ENCODE data around the gene ZNF480. TPM values are rescaled to one million over a fixed set of nuclear protein-coding genes. Genes with fewer than 3 reads are reported as not detected.
A peak's percentile ranks its signal among the peaks of the same experiment; 100 is the strongest.
"Not testable (repeated sequence)": the region's sequence is repeated elsewhere in the genome, so short reads cannot be mapped to it uniquely, and the experiment has no call there.

The ZNF480 gene
- total and polyA plus RNA-seq, 5 donors from 2014 or later: 7.0 to 20.5 (median 15.1) TPM

GRCh38 chr19:52274191-52274590, 22.8 kb upstream of the ZNF480 start:
- Mint-ChIP-seq H3K27me3 (no peaks in the 10 kb centered on the region), H3K4me3 (peak overlapping the region in 2 of 4 donors; percentile 66 to 74), H3K4me1 (peaks cover 6 to 79% (median 33%) of the 10 kb centered on the region in 4 donors), H3K9me3 (peaks cover 2 to 58% (median 26%) of the 10 kb centered on the region in 7 donors), H3K36me3 (peaks cover 69% of the 10 kb centered on the region), H3K27ac (no peak overlapping the region)
- Histone ChIP-seq H3K27ac (ENCODE audit: insufficient read depth, low read length, poor library complexity, severe bottlenecking) (no peak overlapping the region), H3K27me3 (ENCODE audit: control insufficient read depth, insufficient read depth, low read length) (no peaks in the 10 kb centered on the region), H3K36me3 (ENCODE audit: control insufficient read depth, insufficient read depth, low read length) (peaks cover 46% of the 10 kb centered on the region), H3K9me3 (ENCODE audit: control insufficient read depth in 2 of 2, low read length in 2 of 2) (peaks cover 32 to 73% of the 10 kb centered on the region in 2 experiments), H3K4me1 (ENCODE audit: control insufficient read depth, insufficient read depth, low read length, poor library complexity, severe bottlenecking) (peaks cover 15% of the 10 kb centered on the region), H3K4me3 (ENCODE audit: low read depth, low read length) (no peak overlapping the region)
- ATAC-seq (ENCODE audit: low read depth in 2 of 2) (no peak), DNase-seq (no peak)

GRCh38 chr19:52275988-52276387, 21.0 kb upstream of the ZNF480 start:
- DNase-seq: no peak
- H3K4me3 ChIP-seq (ENCODE audit: low read depth, low read length): peak overlapping the region; percentile 26
- H3K4me3 Mint-ChIP-seq: no peak overlapping the region
- no peak for ATAC-seq (ENCODE audit: low read depth in 2 of 2)
- H3K9me3 Mint-ChIP-seq: peaks cover 2 to 65% (median 27%) of the 10 kb centered on the region in 7 donors
- H3K27me3 Mint-ChIP-seq: no peaks in the 10 kb centered on the region
- H3K27me3 ChIP-seq (ENCODE audit: control insufficient read depth, insufficient read depth, low read length): no peaks in the 10 kb centered on the region
- H3K27ac ChIP-seq (ENCODE audit: insufficient read depth, low read length, poor library complexity, severe bottlenecking): no peak overlapping the region
- H3K4me1 Mint-ChIP-seq: peaks cover 0 to 68% (median 22%) of the 10 kb centered on the region in 4 donors
- peaks cover 56% of the 10 kb centered on the region for H3K36me3 ChIP-seq (ENCODE audit: control insufficient read depth, insufficient read depth, low read length)
- no peak overlapping the region for H3K27ac Mint-ChIP-seq
- peaks cover 62% of the 10 kb centered on the region for H3K36me3 Mint-ChIP-seq
- peaks cover 6% of the 10 kb centered on the region for H3K4me1 ChIP-seq (ENCODE audit: control insufficient read depth, insufficient read depth, low read length, poor library complexity, severe bottlenecking)
- H3K9me3 ChIP-seq (ENCODE audit: control insufficient read depth in 2 of 2, low read length in 2 of 2): peaks cover 43 to 84% of the 10 kb centered on the region in 2 experiments

GRCh38 chr19:52277471-52277870, 19.5 kb upstream of the ZNF480 start:
- Mint-ChIP-seq H3K4me3 (no peak overlapping the region), H3K27me3 (no peaks in the 10 kb centered on the region), H3K27ac (peak overlapping the region in 1 of 3 donors; percentile 60), H3K4me1 (peaks cover 0 to 61% (median 16%) of the 10 kb centered on the region in 4 donors), H3K36me3 (peaks cover 64% of the 10 kb centered on the region), H3K9me3 (peaks cover 3 to 72% (median 31%) of the 10 kb centered on the region in 7 donors)
- H3K27ac ChIP-seq (ENCODE audit: insufficient read depth, low read length, poor library complexity, severe bottlenecking): no peak overlapping the region
- no peak overlapping the region for H3K4me3 ChIP-seq (ENCODE audit: low read depth, low read length)
- H3K9me3 ChIP-seq (ENCODE audit: control insufficient read depth in 2 of 2, low read length in 2 of 2): peaks cover 54 to 93% of the 10 kb centered on the region in 2 experiments
- H3K4me1 ChIP-seq (ENCODE audit: control insufficient read depth, insufficient read depth, low read length, poor library complexity, severe bottlenecking): no peaks in the 10 kb centered on the region
- H3K27me3 ChIP-seq (ENCODE audit: control insufficient read depth, insufficient read depth, low read length): no peaks in the 10 kb centered on the region
- no peak for ATAC-seq (ENCODE audit: low read depth in 2 of 2)
- peaks cover 62% of the 10 kb centered on the region for H3K36me3 ChIP-seq (ENCODE audit: control insufficient read depth, insufficient read depth, low read length)
- no peak for DNase-seq

- Histone ChIP-seq H3K36me3 (ENCODE audit: control insufficient read depth, insufficient read depth, low read length) (peaks cover 84% of the 10 kb centered on the region), H3K9me3 (ENCODE audit: control insufficient read depth in 2 of 2, low read length in 2 of 2) (peaks cover 74 to 95% of the 10 kb centered on the region in 2 experiments), H3K4me3 (ENCODE audit: low read depth, low read length) (no peak overlapping the region), H3K27me3 (ENCODE audit: control insufficient read depth, insufficient read depth, low read length) (no peaks in the 10 kb centered on the region), H3K27ac (ENCODE audit: insufficient read depth, low read length, poor library complexity, severe bottlenecking) (no peak overlapping the region), H3K4me1 (ENCODE audit: control insufficient read depth, insufficient read depth, low read length, poor library complexity, severe bottlenecking) (no peaks in the 10 kb centered on the region)
- peaks cover 1 to 77% (median 25%) of the 10 kb centered on the region in 7 donors for H3K9me3 Mint-ChIP-seq
- no peak overlapping the region for H3K4me3 Mint-ChIP-seq
- DNase-seq: no peak
- ATAC-seq (ENCODE audit: low read depth in 2 of 2): no peak
- peaks cover 81% of the 10 kb centered on the region for H3K36me3 Mint-ChIP-seq
- H3K27ac Mint-ChIP-seq: no peak overlapping the region
- peaks cover 0 to 6% (median 2%) of the 10 kb centered on the region in 4 donors for H3K4me1 Mint-ChIP-seq
- no peaks in the 10 kb centered on the region for H3K27me3 Mint-ChIP-seq
These were observed 10.7 kb upstream of the ZNF480 start for GRCh38 chr19:52286256-52286655.

GRCh38 chr19:52291781-52292180, 5.2 kb upstream of the ZNF480 start:
- ATAC-seq (ENCODE audit: low read depth in 2 of 2) (no peak), DNase-seq (no peak)
- Mint-ChIP-seq H3K9me3 (peaks cover 2 to 62% (median 26%) of the 10 kb centered on the region in 7 donors), H3K4me3 (peak overlapping the region in 1 of 4 donors; percentile 70), H3K4me1 (peaks cover 2 to 9% (median 6%) of the 10 kb centered on the region in 4 donors), H3K36me3 (peaks cover 39% of the 10 kb centered on the region), H3K27ac (no peak overlapping the region), H3K27me3 (no peaks in the 10 kb centered on the region)
- no peaks in the 10 kb centered on the region for H3K27me3 ChIP-seq (ENCODE audit: control insufficient read depth, insufficient read depth, low read length)
- peaks cover 33% of the 10 kb centered on the region for H3K36me3 ChIP-seq (ENCODE audit: control insufficient read depth, insufficient read depth, low read length)
- no peaks in the 10 kb centered on the region for H3K4me1 ChIP-seq (ENCODE audit: control insufficient read depth, insufficient read depth, low read length, poor library complexity, severe bottlenecking)
- H3K4me3 ChIP-seq (ENCODE audit: low read depth, low read length): no peak overlapping the region
- peaks cover 41 to 73% of the 10 kb centered on the region in 2 experiments for H3K9me3 ChIP-seq (ENCODE audit: control insufficient read depth in 2 of 2, low read length in 2 of 2)
- no peak overlapping the region for H3K27ac ChIP-seq (ENCODE audit: insufficient read depth, low read length, poor library complexity, severe bottlenecking)

- Mint-ChIP-seq H3K36me3 (peaks cover 38% of the 10 kb centered on the region), H3K9me3 (peaks cover 4 to 54% (median 26%) of the 10 kb centered on the region in 7 donors), H3K4me1 (peaks cover 7 to 16% (median 12%) of the 10 kb centered on the region in 4 donors), H3K4me3 (peak overlapping the region in 1 of 4 donors; percentile 27)
- Histone ChIP-seq H3K36me3 (ENCODE audit: control insufficient read depth, insufficient read depth, low read length) (peaks cover 31% of the 10 kb centered on the region), H3K9me3 (ENCODE audit: control insufficient read depth in 2 of 2, low read length in 2 of 2) (peaks cover 35 to 61% of the 10 kb centered on the region in 2 experiments)
- H3K27ac ChIP-seq (ENCODE audit: insufficient read depth, low read length, poor library complexity, severe bottlenecking); H3K27me3 Mint-ChIP-seq; DNase-seq; H3K4me1 ChIP-seq (ENCODE audit: control insufficient read depth, insufficient read depth, low read length, poor library complexity, severe bottlenecking); ATAC-seq (ENCODE audit: low read depth in 2 of 2); H3K27me3 ChIP-seq (ENCODE audit: control insufficient read depth, insufficient read depth, low read length); H3K4me3 ChIP-seq (ENCODE audit: low read depth, low read length); H3K27ac Mint-ChIP-seq: not testable (repeated sequence)
These were observed 4.0 kb upstream of the ZNF480 start for GRCh38 chr19:52292946-52293345.

- Histone ChIP-seq H3K36me3 (ENCODE audit: control insufficient read depth, insufficient read depth, low read length) (peaks cover 20% of the 10 kb centered on the region), H3K27ac (ENCODE audit: insufficient read depth, low read length, poor library complexity, severe bottlenecking) (peak overlapping the region; percentile 88), H3K4me3 (ENCODE audit: low read depth, low read length) (peak overlapping the region; percentile 89), H3K9me3 (ENCODE audit: control insufficient read depth in 2 of 2, low read length in 2 of 2) (peaks cover 32 to 56% of the 10 kb centered on the region in 2 experiments), H3K4me1 (ENCODE audit: control insufficient read depth, insufficient read depth, low read length, poor library complexity, severe bottlenecking) (peaks cover 10% of the 10 kb centered on the region), H3K27me3 (ENCODE audit: control insufficient read depth, insufficient read depth, low read length) (no peaks in the 10 kb centered on the region)
- peak overlapping the region; percentile 51 to 97 (median 77) for H3K27ac Mint-ChIP-seq
- no peaks in the 10 kb centered on the region for H3K27me3 Mint-ChIP-seq
- H3K4me3 Mint-ChIP-seq: peak overlapping the region; percentile 85 to 93 (median 88)
- H3K9me3 Mint-ChIP-seq: peaks cover 5 to 56% (median 29%) of the 10 kb centered on the region in 7 donors
- DNase-seq: no peak
- H3K4me1 Mint-ChIP-seq: peaks cover 9 to 39% (median 15%) of the 10 kb centered on the region in 4 donors
- H3K36me3 Mint-ChIP-seq: peaks cover 44% of the 10 kb centered on the region
- ATAC-seq (ENCODE audit: low read depth in 2 of 2): no peak
These were observed 583 bp upstream of the ZNF480 start for GRCh38 chr19:52296400-52296772.
